Panc1 (cell line): ENCODE measurements around the gene CLEC20A. TPM values are rescaled to one million over a fixed set of nuclear protein-coding genes. Genes with fewer than 3 reads are reported as not detected.
"Not testable (repeated sequence)": the region's sequence is repeated elsewhere in the genome, so short reads cannot be mapped to it uniquely, and the experiment has no call there.

Source experiments
- ATAC-seq: fragments of 200-7000 bp; cut with Tn5 transposase; 2 replicates; pipeline ENCODE4 v1.9.1; 2020; ENCODE audit warnings: mild to moderate bottlenecking, moderate library complexity
- BruUV-seq: library from RNA; stranded (reverse); fragments of 400-500 nt; replicated peaks from 2 replicates; lab custom pipeline; 2021; lab: Mats Ljungman, UMichigan
- CTCF ChIA-PET: fragments of 300-600 bp; sonication (Branson Sonifier 250); formaldehyde crosslinking; loops from one replicate; lab custom pipeline; 2022; ENCODE audit warnings: antibody characterized with exemption; lab: Charles Lee
- POLR2A ChIA-PET: fragments of 300-600 bp; sonication (Branson Sonifier 250); formaldehyde crosslinking; loops from one replicate; lab custom pipeline; 2022; ENCODE audit warnings: antibody characterized with exemption; lab: Charles Lee
- DNase-seq: peaks from one replicate; pipeline ENCODE4 v3.0.0-alpha.2; 2010; ENCODE audit warnings: low read depth, low spot score
- H3K27ac ChIP-seq: 2 replicates; pipeline ENCODE4 v1.5.1; 2011; ENCODE audit warnings: mild to moderate bottlenecking, low read length, inconsistent platforms
- H3K27me3 ChIP-seq: fragments of 200-500 bp; sonication (Bioruptor generic); 2 replicates; pipeline ENCODE4 v1.6.0; 2014; ENCODE audit warnings: low read length, inconsistent platforms; ENCODE audit not compliant: control insufficient read depth, insufficient read depth
- H3K36me3 ChIP-seq: fragments of 200-500 bp; sonication (Bioruptor generic); 2 replicates; pipeline ENCODE4 v1.5.1; 2014; ENCODE audit warnings: inconsistent platforms, mild to moderate bottlenecking, low read length, moderate library complexity; ENCODE audit not compliant: control insufficient read depth, insufficient read depth
- H3K4me1 ChIP-seq: 2 replicates; pipeline ENCODE4 v1.5.1; 2011; ENCODE audit warnings: inconsistent platforms, mild to moderate bottlenecking, low read length, moderate library complexity; ENCODE audit not compliant: control insufficient read depth, insufficient read depth
- H3K4me3 ChIP-seq, 2 experiments: 2 replicates each; pipeline ENCODE4 v1.5.1; 2011 to 2012; ENCODE audit warnings: low read depth in 2 of 2, low read length in 2 of 2, mild to moderate bottlenecking in 2 of 2, inconsistent platforms in 1 of 2, moderate library complexity in 1 of 2
- H3K9me3 ChIP-seq: fragments of 200-500 bp; sonication (Bioruptor generic); 2 replicates; pipeline ENCODE4 v1.5.1; 2014; ENCODE audit warnings: low read depth, mild to moderate bottlenecking, inconsistent platforms, low read length, moderate library complexity; ENCODE audit not compliant: control insufficient read depth, insufficient read depth
- CTCF ChIP-seq: fragments of 450-650 bp; IDR thresholded peaks from 2 replicates; pipeline ENCODE4 v1.5.1; 2017; ENCODE audit warnings: mild to moderate bottlenecking
- POLR2AphosphoS5 ChIP-seq: IDR thresholded peaks from 2 replicates; pipeline ENCODE4 v1.6.1; 2012; ENCODE audit warnings: mild to moderate bottlenecking, low read depth, low read length, moderate library complexity
- REST ChIP-seq, 2 experiments: IDR thresholded peaks; 2 replicates each; pipeline ENCODE4 v1.6.1; 2011 to 2012; ENCODE audit warnings: low read depth in 2 of 2, control low read depth in 1 of 2, low read length in 1 of 2, mild to moderate bottlenecking in 1 of 2, moderate library complexity in 1 of 2; ENCODE audit not compliant: insufficient read depth in 1 of 2
- SIN3A ChIP-seq: IDR thresholded peaks from 2 replicates; pipeline ENCODE4 v1.6.1; 2012; ENCODE audit warnings: low read depth, mild to moderate bottlenecking, low read length, moderate library complexity, borderline replicate concordance; ENCODE audit not compliant: insufficient read depth
- TCF7L2 ChIP-seq: IDR thresholded peaks from 2 replicates; pipeline ENCODE4 v1.6.1; 2011; ENCODE audit warnings: mild to moderate bottlenecking, low read depth, low read length, inconsistent platforms
- in situ Hi-C: cut with HindIII; loops from 2 replicates; pipeline ENCODE4 v1.10.0; 2016; ENCODE audit warnings: low sequenced_read_pairs, low pct_unique_long_range_greater_than_20kb
- intact Hi-C: fragments of 100-400 bp; cut with micrococcal nuclease; formaldehyde crosslinking; loops from one replicate; pipeline ENCODE4 v1.10.0; 2022; ENCODE audit not compliant: unreplicated experiment
- total RNA-seq: library from RNA; stranded (reverse); gene quantifications from one replicate; pipeline ENCODE4 v1.2.1, GENCODE V29; 2021; ENCODE audit not compliant: unreplicated experiment

CLEC20A gene
- total RNA-seq, 1 experiment from 2014 or later, result not detected

GRCh38 chr1:178503849-178504248, 7.1 kb upstream of the CLEC20A start:
- ATAC-seq, result no peak

GRCh38 chr1:178503316-178503715, 6.6 kb upstream of the CLEC20A start:
- ATAC-seq, H3K4me3 ChIP-seq, H3K27me3 ChIP-seq, H3K36me3 ChIP-seq, CTCF ChIA-PET, DNase-seq, in situ Hi-C loops, H3K27ac ChIP-seq, POLR2A ChIA-PET, H3K4me1 ChIP-seq, intact Hi-C loops, BruUV-seq, H3K9me3 ChIP-seq: not testable (repeated sequence)

More at GRCh38 chr1:178503849-178504248, 7.1 kb upstream of the CLEC20A start:
- TF ChIP-seq CTCF (no peak), POLR2AphosphoS5 (no peak), TCF7L2 (no peak), SIN3A (no peak), REST (IDR thresholded peaks at IDR 0.05; ENCODE audit: insufficient read depth in 1 of 2, low read depth in 2 of 2, low read length in 1 of 2) (no peak)
- ChIA-PET CTCF (no interaction called here), POLR2A (no interaction called here)
- H3K27me3 ChIP-seq, result no peaks in the 10 kb centered on the region
- no peaks in the 10 kb centered on the region for H3K36me3 ChIP-seq
- no peaks in the 10 kb centered on the region for H3K4me1 ChIP-seq
- H3K4me3 ChIP-seq, result no peak overlapping the region
- no TSS peak for BruUV-seq
- intact Hi-C loops (no loop called here), in situ Hi-C loops (no loop called here)
- DNase-seq, result no peak
- H3K27ac ChIP-seq, result no peak overlapping the region
- no peaks in the 10 kb centered on the region for H3K9me3 ChIP-seq

- Histone ChIP-seq H3K9me3 (no peaks in the 10 kb centered on the region), H3K4me1 (no peaks in the 10 kb centered on the region), H3K27me3 (no peaks in the 10 kb centered on the region), H3K4me3 (no peak overlapping the region), H3K36me3 (no peaks in the 10 kb centered on the region), H3K27ac (no peak overlapping the region)
- CTCF ChIA-PET, result no interaction called here
- intact Hi-C loops (no loop called here), in situ Hi-C loops (no loop called here)
- POLR2A ChIA-PET, result no interaction called here
- no peak for ATAC-seq
- TF ChIP-seq REST (IDR thresholded peaks at IDR 0.05; ENCODE audit: insufficient read depth in 1 of 2, low read depth in 2 of 2, low read length in 1 of 2) (no peak), CTCF (no peak), SIN3A (no peak), POLR2AphosphoS5 (no peak), TCF7L2 (no peak)
- no TSS peak for BruUV-seq
- no peak for DNase-seq
Observed at GRCh38 chr1:178502856-178503255, 6.1 kb upstream of the CLEC20A start.
